Measurements from ENCODE around the gene PPP1CC.
"Not testable (repeated sequence)": the region's sequence is repeated elsewhere in the genome, so short reads cannot be mapped to it uniquely, and the experiment has no call there.

Gene PPP1CC

DNA sequence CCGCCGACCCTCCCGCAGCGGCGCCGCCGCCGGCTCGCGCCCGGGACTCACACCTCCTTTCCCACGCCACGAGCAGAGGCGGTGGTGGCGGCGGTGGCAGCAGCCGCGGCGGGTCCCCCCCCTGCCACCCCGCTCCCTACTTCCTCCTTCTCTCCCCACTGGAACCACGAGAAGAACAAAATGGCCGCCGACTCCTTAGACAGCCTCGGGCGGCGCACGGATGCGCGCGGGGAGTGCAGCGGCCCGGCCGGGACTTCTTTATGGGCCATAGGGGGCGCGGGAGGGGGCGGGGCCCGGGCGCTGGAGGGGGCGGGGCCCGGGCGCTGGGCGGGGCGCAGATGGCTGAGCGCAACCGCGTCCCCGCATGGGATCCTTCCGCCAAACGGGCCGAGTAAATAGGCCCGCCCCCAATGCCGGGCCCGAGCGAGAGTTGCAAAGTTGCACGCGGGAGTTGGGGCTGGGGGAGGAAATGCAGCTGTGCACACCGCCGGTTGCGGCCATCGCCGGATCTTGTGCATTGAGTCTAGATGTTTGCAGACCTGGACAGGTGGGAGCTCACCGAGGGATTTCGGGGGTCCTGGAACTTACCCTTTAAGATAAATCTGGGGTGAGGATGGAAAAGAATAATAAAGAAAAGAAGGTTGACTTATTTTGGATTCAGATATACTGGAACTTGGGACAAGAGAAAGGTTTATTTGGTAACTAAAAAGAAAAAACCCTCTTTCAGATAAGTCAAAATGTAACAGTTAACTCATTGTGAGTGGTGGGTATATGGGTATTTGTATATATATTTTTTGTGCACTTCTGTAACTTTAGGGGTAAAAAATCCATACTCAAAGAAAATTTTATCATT, at the start of gene PPP1CC:
PPP1CC (minus strand) TSS at position 174 of the 853 bp plus-strand sequence. CDS start 184 bp downstream, outside the sequence.
- peak; percentile 77 to 89 for DNase-seq (ENCODE audit: low read depth in 1 of 2, low spot score in 1 of 2)

DNA sequence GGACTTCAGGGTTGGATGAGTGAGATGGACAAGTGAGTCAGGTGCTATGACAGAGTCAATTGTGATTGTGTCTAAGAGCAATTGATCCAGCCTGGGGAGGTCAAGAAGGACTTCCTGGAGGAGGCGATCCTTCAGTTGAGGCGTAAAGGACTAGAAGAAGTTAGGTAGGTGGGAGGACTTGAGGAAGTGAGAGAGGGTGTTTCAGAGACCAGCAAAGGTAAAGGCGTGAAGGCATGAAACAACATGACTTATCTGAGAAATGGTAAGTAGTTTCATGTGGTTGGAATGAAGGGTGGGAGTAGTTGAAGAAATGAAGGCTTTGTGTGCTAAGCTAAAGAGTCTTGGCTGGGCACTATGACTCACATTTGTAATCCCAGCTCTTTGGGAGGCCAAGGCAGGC, 48.9 kb upstream of the PPP1CC start:
- DNase-seq (ENCODE audit: low read depth in 1 of 2, low spot score in 1 of 2): no peak

DNA sequence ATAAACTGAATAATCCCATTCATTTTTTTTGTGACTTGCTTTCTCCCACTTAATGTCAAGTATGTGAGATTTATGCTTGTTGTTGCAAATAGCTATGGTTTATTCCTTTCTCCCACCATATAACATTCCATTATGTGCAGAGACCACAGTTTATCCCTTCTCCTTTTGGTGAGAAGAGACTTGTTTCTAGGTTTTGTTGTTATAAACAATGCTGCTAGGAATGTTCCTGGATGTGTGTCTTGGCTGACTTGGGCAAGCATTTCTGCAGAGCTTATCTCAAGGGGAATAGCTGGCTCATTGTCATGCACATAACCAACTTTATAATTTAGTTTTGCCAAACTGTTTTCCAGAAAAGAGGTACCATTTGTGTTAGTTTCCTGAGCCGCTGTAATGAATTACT, 47.6 kb upstream of the PPP1CC start:
- DNase-seq (ENCODE audit: low read depth in 1 of 2, low spot score in 1 of 2): no peak

DNA sequence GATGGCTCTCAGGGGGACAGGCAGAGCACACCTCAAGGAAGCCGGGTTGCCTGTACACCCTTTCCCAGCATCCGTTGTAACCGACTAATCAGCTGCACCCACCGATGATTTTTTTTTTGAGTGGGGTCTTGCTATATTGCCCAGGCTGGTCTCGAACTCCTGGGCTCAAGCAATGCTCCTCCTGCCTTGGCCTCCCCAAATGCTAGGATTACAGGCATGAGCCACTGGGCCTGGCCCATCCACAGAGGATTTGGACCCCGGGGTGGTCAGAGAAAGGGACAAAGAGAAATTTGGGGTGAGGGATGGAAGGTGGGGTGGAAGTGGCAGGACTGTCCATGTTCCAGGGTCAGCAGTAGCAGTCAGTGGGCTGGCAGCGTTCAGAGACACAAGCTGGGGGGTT, 43.3 kb upstream of the PPP1CC start:
- no peak for DNase-seq (ENCODE audit: low read depth in 1 of 2, low spot score in 1 of 2)

DNA sequence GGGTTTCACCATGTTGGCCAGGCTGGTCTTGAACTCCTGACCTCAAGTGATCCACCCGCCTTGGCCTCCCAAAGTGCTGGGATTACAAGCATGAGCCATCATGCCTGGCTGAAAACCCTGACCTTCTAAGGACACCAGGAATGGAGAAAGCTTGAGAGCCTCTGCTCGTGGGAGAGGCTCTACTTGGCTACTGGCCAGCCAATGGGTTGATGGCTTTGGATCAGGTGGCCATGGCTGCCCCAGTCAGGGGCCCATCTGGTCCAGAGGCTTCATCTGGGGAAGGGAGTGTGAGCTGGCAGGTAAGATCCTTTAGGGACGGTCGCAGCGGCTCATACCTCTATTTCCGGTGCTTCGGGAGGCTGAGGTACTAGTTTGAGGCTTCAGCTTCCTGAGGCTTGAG, 42.5 kb upstream of the PPP1CC start:
- DNase-seq (ENCODE audit: low read depth in 1 of 2, low spot score in 1 of 2): no peak

DNA sequence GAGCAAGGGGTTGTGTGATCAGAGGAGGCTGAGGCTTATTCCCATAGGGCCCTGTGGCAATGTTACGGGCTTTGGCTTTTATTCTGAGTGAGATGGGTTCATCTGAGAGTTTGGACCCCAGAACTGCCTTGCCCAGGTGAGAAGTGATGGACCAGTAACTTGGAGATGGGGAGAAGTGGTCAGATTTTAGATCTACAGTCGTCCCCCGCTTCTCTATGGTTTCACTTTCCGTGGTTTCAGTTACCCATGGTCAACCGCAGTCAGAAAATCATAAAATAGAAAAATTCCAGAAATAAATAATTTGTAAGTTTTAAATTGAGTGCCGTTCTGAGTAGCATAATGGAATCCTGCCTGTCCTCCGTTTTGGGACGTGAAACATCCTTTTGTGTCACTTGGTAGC, 40.2 kb upstream of the PPP1CC start:
- no peak for DNase-seq (ENCODE audit: low read depth in 1 of 2, low spot score in 1 of 2)

DNA sequence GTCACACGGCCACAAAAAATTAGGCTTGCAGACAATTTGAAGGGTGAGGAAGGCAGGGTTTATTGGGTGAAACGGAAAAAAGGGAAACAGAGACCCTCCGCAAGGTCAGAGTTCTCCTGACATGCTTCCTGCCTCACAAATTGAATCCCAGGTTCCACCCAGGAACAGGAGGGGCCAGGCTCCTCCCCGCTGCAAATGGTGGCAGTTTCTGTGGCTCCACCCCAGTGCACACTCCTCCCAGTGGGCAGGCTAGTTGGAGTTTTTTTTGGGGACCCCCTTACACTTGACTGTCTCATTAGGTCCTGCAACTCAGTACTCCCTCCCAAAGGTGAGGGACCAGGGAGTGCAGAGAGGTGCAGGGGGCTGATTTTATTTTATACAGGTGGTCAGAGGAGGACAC, 39.4 kb upstream of the PPP1CC start:
- DNase-seq (ENCODE audit: low read depth in 1 of 2, low spot score in 1 of 2): no peak

DNA sequence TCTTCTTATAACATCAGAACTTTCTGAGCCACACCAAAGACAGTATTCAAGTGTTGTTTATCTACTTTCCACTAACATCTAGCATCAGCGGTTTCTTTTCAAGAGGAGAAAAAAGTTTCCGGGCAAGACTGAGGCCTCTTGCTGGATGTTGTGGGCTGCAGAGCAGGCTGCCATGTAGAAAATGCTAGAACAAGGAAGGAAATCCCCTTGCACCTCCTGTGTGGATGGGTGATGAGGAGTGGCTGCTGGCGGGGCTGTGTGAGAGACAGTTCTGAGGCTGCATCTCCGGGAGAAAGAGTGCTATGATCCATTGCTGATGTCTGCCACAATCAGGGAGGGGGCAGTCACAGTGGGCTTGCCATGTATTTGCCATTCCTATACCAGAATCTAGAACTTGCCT, 37.8 kb upstream of the PPP1CC start:
- peak; percentile 17 to 52 for DNase-seq (ENCODE audit: low read depth in 1 of 2, low spot score in 1 of 2)

DNA sequence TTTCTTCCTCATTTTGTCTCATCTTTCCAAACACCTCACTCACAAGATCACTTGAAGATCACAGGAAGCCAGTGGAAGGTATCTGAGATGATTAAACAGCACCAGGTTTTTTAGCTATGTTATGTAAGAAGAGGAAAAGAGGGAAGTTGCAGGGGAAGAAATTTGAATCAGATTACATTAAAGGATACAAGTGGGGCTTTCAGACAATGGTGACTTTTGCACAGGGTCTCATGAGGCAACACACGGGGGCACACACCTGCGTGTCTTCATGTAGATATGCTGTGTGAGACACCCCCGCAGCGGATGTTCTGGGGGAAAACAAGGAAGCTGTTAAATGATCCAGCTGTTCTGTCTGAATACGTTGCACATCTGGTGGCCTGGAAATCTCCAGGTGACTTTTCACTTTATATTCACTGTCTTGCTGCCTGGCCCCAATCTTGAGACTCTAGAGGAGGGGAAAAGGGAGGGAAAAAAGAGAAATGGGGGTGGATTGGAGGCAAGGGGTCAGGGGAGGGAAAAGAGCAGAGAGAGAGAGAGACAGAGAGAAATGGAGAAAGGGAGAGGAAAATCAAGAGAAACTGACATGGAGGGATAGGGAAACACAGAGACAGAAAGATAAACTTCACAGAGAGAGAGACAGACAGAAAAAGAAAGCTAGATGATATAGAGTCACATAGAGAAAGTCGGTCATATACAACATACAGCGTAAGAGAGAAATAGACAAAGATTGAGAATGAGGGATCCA, 36.3 kb upstream of the PPP1CC start:
- no peak for DNase-seq (ENCODE audit: low read depth in 1 of 2, low spot score in 1 of 2)

DNA sequence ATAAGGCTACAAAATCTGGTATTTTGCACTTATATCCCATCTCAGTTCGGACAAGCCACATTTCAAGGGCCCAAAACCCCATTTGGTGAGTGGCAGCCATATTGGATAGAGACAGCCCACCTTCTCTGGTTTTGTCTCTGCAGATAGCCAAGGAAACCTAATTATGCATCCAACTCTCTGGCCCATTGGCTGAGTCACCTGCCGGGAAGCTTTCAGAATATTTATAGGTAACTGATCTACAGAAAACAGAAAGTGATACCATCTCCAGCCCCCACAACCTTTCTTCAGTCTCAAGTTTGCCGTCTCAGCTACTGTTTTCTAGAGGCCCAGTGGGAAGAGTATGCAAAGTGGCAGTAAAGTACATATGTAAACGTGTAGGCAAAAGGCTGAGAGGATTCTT, 33.7 kb upstream of the PPP1CC start:
- peak; percentile 21 to 75 for DNase-seq (ENCODE audit: low read depth in 1 of 2, low spot score in 1 of 2)

DNA sequence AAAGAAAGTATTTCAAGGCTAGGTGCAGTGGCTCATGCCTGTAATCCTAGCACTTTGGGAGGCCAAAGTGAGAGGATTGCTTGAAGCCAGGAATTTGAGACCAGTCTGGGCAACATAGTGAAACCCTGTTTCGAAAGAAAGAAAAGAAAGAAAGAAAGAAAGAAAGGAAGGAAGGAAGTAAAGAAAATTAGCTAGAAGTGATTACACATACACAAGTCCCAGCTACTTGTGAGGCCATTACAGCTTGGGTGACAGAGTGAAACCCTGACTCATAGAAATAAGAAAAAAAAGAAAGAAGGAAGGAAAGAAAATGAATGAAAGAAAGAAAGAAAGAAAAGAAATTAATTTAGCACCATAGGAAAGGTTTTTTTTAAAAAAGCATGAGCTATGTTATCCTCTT, 33.3 kb upstream of the PPP1CC start:
- DNase-seq (ENCODE audit: low read depth in 1 of 2, low spot score in 1 of 2): no peak

DNA sequence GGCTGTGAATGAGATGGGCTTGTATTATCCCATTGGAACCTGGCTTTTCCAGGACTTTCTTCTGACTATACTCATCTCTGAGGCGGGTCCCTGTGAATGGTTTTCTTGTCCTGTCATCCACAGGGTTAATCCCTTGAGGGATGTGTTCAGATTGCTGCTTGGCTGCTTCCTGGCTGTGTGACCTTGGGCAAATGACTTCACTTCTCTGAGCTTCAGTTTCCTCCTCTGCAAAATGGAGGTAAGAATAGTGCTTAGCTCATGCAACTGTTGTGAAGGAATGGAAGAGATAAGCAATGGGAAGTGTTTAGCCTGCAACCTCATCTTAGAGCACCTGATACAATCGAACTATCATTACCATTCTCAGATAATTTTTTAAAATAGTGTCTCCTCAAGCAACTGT, 32.1 kb upstream of the PPP1CC start:
- no peak for DNase-seq (ENCODE audit: low read depth in 1 of 2, low spot score in 1 of 2)

DNA sequence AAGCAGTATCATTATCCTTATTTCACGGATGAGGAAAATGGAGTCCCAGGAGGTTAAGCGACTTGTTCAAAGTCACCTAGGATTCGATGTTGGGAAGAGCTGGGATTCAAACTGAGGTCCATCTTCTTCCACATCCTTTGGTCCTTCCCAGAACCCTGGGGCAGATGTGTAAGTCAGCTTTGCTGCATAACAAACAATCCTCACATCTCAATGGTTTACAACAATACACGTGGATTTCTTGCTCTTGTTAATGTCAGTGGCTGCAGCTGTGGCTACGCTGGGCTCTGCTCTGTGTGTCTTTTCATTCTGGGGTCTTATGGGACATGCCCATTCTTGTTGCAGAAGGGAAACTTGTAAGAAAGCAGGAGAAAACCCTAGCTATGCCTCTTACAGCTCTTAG, 26.3 kb upstream of the PPP1CC start:
- no peak for DNase-seq (ENCODE audit: low read depth in 1 of 2, low spot score in 1 of 2)

DNA sequence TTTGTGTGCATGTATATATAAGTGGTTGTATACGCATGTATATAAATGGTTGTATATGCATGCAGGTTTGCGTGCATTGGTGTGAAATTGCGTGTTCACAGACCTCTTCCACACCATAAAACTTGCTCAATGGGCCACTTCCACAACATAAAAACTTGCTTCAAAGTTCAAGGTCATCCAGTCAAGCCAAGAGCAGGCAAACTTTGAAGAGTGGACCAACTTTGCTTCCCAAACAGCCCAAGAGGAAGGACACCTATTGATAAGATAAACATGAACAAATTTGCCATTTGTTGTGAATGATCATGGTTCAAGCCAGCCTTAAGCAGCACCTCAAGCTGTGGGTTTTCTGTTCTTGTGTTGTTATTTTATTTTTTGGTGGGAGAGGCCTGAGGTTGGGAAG, 25.2 kb upstream of the PPP1CC start:
- DNase-seq (ENCODE audit: low read depth in 1 of 2, low spot score in 1 of 2): no peak

DNA sequence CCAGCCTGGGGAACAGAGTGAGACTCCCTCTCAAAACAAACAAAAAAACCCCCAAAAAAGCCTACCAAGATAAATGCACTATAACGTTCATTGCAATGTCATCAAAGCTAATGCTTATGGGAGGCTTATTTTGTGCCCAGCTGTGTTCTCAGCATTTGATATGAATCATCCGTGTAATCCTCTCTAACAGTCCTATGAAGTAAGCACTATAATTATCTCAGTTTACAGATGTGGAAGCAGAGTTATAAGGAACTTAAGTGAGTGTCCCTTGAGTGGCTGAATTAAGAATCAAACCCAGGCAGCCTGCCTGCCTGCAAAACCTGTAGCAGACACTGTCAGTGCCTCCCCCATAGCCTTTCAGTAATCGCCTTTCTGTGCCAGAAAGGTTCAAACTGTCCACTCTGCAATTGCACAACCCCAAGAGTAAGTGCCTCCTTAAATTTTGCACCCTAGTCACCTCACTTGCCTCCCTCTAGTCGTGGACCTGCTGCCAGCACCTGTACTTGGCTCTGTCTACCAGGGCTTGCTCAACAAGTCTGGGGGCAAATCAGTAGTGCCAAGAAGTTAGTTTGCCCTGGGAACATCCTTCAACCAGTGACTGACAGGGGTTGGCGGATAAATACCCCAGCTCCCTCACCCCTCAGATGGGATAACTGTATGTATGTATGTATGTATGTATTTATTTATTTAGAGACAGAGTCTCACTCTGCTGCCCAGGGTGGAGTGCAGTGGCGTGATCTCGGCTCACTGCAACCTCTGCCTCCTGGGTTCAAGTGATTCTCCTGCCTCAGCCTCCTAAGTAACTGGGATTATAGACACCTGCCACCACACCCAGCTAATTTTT, 23.8 kb upstream of the PPP1CC start:
- DNase-seq (ENCODE audit: low read depth in 1 of 2, low spot score in 1 of 2): no peak

DNA sequence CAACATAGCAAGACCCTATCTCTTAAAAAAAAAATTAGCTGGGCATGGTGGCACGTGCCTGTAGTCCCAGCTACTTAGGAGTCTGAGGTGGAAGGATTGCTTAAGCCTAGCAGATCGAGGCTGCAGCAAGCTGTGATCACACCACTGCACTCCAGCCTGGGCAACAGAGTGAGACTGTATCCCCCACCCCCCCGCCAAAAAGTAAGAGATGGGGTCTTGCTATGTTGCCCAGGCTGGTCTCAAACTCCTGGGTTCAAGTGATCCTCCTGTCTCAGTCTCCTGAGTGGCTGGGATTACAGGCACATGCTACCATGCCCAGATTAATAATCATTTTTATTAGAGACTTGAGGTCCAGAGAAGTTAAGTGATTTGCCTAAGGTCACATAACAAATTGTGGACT, 22.9 kb upstream of the PPP1CC start:
- not testable (repeated sequence) for DNase-seq (ENCODE audit: low read depth in 1 of 2, low spot score in 1 of 2)

DNA sequence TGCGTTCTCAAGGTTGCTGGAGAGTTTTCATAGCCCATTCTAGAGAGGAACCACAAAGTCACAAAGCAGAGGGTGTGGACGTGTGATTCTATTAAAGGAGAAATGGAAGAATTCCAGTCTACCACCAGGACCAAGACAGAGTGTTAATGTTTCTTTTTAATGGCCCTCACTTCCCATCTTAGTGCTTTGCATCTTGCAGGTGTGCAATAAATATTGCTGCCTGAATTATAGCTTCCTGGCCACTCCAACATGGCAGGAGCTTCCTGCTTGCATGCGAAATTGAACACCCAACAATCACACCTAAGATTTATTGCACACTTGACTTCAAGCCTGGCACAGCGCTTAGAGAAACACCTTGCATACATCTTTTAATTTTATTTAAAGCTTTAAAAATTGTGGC, 22.4 kb upstream of the PPP1CC start:
- DNase-seq (ENCODE audit: low read depth in 1 of 2, low spot score in 1 of 2): no peak

DNA sequence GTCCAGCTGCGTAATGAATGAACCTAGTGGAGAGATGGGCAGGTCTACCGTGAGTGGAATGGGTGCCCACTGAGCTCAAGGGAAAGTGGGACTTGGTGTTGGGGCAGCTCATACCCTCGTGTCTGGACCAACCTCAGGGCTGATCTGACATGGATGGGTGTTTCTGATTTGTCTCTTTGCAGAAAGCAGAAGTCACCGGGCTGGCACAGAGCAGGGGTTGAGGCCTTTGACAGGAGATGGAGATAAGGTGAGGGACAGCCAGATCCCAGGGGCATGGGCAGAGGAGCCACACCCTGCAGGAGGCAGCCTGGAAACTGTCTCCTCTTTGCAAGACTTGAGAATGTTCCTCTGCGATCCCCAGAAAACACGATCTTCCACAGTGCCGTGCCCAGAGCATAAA, 20.9 kb upstream of the PPP1CC start:
- no peak for DNase-seq (ENCODE audit: low read depth in 1 of 2, low spot score in 1 of 2)

DNA sequence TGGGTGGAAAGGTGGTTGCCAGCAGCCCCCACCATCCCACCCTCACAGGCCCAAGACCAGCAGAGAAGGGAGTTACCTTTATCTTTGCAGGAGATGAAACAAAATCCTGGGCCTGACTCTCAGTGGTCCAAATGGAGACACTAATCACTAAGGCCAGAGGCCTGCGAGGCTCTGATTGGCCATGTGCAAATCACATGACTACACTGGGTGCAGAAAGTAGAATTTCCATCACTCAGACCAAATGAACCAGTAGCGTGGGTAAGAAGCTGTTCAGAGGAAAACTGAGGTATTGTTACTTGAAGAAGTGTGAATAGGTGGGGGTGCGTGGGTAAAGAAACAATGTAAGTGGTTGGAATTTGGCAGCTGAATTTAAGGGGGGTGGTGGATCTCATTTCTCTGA, 20.2 kb upstream of the PPP1CC start:
- DNase-seq (ENCODE audit: low read depth in 1 of 2, low spot score in 1 of 2): no peak

DNA sequence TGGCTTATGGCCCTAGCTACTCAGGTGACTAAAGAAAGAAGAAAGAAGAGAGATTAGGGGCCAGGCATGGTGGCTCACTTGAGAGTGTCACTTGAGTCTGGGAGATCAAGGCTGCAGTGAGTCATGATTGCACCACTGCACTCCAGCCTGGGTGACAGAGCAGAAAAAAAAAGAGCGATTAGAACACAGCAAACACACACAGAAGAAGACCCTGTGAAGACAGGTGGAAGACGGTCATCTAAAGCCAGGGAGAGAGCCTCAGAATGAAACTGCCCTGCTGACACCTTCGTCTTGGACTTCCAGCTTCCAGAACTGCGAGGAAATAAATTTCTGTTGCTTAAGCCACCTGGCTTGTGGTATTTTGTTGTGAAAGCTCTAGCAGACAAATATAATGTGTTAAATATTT, 17.5 kb upstream of the PPP1CC start:
- DNase-seq (ENCODE audit: low read depth in 1 of 2, low spot score in 1 of 2): no peak

DNA sequence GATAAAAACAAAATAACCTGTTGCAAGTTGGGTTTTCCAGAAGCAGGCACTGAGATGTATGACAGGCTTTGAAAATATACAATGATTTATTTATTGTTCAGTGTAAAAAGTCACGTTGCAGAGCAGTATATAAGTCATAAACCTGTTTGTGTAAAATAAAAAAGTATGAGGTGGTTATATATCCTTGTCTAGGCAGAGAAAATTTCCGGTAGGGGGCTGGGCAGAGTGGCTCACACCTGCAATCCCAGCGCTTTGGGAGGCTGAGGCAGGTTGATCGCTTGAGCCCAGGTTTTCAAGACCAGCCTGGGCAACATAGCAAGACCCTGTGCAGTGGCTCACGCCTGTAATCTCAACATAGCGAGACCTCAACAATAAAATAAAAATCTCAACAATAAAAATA, 16.2 kb upstream of the PPP1CC start:
- no peak for DNase-seq (ENCODE audit: low read depth in 1 of 2, low spot score in 1 of 2)

DNA sequence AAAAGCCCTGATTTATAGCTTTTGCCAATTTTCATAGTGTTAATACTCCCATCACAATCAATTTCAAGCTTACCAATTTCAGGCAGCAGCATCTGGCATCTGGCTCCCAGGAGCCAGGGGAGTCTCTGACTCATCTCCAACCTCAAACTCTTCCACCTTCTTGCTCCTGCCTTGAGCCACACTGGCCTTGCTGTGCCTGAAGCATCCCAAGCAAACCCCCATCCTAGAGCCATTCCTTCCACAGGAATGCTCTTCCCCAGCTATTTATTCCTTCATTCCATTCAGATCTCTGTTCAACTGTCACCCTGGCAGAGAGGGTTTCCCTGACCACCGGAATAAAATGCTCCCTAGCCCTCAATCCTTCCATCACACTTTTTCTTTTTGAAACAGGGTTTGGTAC, 13.9 kb upstream of the PPP1CC start:
- no peak for DNase-seq (ENCODE audit: low read depth in 1 of 2, low spot score in 1 of 2)

Measured in activated CD4-positive, alpha-beta T cell treated with anti-CD3 and anti-CD28 coated beads, Interleukin-2, amount 50 U/mL, for 24 hours (primary cell).